GM23338 (cell line): Measurements from ENCODE around the gene NUCKS1. TPM values are rescaled to one million over a fixed set of nuclear protein-coding genes. Genes with fewer than 3 reads are reported as not detected.

Source experiments
- ATAC-seq: fragments of 200-7000 bp; cut with Tn5 transposase; 3 replicates; pipeline ENCODE4 v1.9.1; 2020
- DNase-seq: peaks from one replicate; pipeline ENCODE4 v3.0.0-alpha.2; 2015; ENCODE audit warnings: low spot score
- H2AFZ ChIP-seq: fragments of 200-600 bp; sonication (generic); 2 replicates; pipeline ENCODE4 v1.8.0; 2016; ENCODE audit warnings: antibody characterized with exemption, mild to moderate bottlenecking, moderate library complexity
- H3F3A ChIP-seq: fragments of 200-600 bp; sonication (generic); replicated peaks from 2 replicates; pipeline ENCODE4 v1.8.0; 2017; ENCODE audit warnings: antibody characterized with exemption, mixed run types, low read depth
- H3K27ac ChIP-seq: fragments of 200-600 bp; sonication (generic); 2 replicates; pipeline ENCODE4 v1.6.1; 2016; ENCODE audit warnings: low read depth
- H3K27me3 ChIP-seq: fragments of 200-600 bp; sonication (generic); 2 replicates; pipeline ENCODE4 v1.8.0; 2016; ENCODE audit warnings: mild to moderate bottlenecking, mixed run types, moderate library complexity; ENCODE audit not compliant: insufficient read depth
- H3K36me3 ChIP-seq: fragments of 200-600 bp; sonication (generic); 2 replicates; pipeline ENCODE4 v1.8.0; 2016; ENCODE audit warnings: mild to moderate bottlenecking; ENCODE audit not compliant: insufficient read depth
- H3K4me1 ChIP-seq: fragments of 200-600 bp; sonication (generic); 2 replicates; pipeline ENCODE4 v1.8.0; 2016; ENCODE audit warnings: mild to moderate bottlenecking, moderate library complexity; ENCODE audit not compliant: insufficient read depth
- H3K4me2 ChIP-seq: fragments of 200-600 bp; sonication (generic); 2 replicates; pipeline ENCODE4 v1.7.1; 2017; ENCODE audit warnings: mixed run types
- H3K4me3 ChIP-seq: fragments of 200-600 bp; sonication (generic); 2 replicates; pipeline ENCODE4 v1.6.1; 2016; ENCODE audit warnings: mixed run types
- H3K79me2 ChIP-seq: fragments of 200-600 bp; sonication (generic); replicated peaks from 2 replicates; pipeline ENCODE4 v1.8.0; 2017; ENCODE audit warnings: mild to moderate bottlenecking; ENCODE audit not compliant: insufficient read depth
- H3K9me2 ChIP-seq: fragments of 200-600 bp; sonication (generic); 2 replicates; pipeline ENCODE4 v1.8.0; 2017; ENCODE audit not compliant: insufficient read depth
- H4K20me1 ChIP-seq: fragments of 200-600 bp; sonication (generic); replicated peaks from 2 replicates; pipeline ENCODE4 v1.8.0; 2017; ENCODE audit warnings: mild to moderate bottlenecking; ENCODE audit not compliant: insufficient read depth
- H3K27ac Mint-ChIP-seq: 2 replicates; pipeline ENCODE4 v1.8.0; 2020; ENCODE audit warnings: inconsistent platforms, mild to moderate bottlenecking, moderate library complexity, mixed read lengths
- H3K27me3 Mint-ChIP-seq: 3 replicates; pipeline ENCODE4 v1.8.0; 2022; ENCODE audit warnings: low read depth, mild to moderate bottlenecking, moderate library complexity, mixed read lengths, inconsistent platforms; ENCODE audit not compliant: insufficient read depth, poor library complexity
- H3K36me3 Mint-ChIP-seq: 3 replicates; pipeline ENCODE4 v1.8.0; 2021; ENCODE audit warnings: low read depth, mild to moderate bottlenecking, inconsistent platforms, moderate library complexity, mixed read lengths
- H3K4me1 Mint-ChIP-seq: 3 replicates; pipeline ENCODE4 v1.8.0; 2020; ENCODE audit warnings: mild to moderate bottlenecking, inconsistent platforms, mixed read lengths
- H3K4me3 Mint-ChIP-seq: 3 replicates; pipeline ENCODE4 v1.8.0; 2021; ENCODE audit warnings: moderate library complexity, mild to moderate bottlenecking, inconsistent platforms, mixed read lengths
- H3K9me3 Mint-ChIP-seq: 3 replicates; pipeline ENCODE4 v1.8.0; 2020; ENCODE audit warnings: moderate library complexity, mild to moderate bottlenecking, inconsistent platforms, mixed read lengths
- CREB1 ChIP-seq: fragments of 250-450 bp; sonication (Bioruptor Pico); IDR thresholded peaks from 2 replicates; pipeline ENCODE4 v1.5.0; 2020; ENCODE audit warnings: low read depth, mild to moderate bottlenecking, moderate library complexity
- NANOG ChIP-seq: IDR thresholded peaks from 2 replicates; pipeline ENCODE4 v1.6.1; 2016; ENCODE audit warnings: antibody characterized with exemption, borderline replicate concordance
- REST ChIP-seq: IDR thresholded peaks from one replicate; pipeline ENCODE4 v1.6.1; 2018; ENCODE audit warnings: antibody characterized with exemption; ENCODE audit not compliant: unreplicated experiment
- STAT1 ChIP-seq: IDR thresholded peaks from one replicate; pipeline ENCODE4 v1.6.1; 2016; ENCODE audit warnings: antibody characterized with exemption; ENCODE audit not compliant: unreplicated experiment
- ZNF331 ChIP-seq: fragments of 250-450 bp; sonication (Bioruptor Pico); IDR thresholded peaks from 2 replicates; pipeline ENCODE4 v1.5.0; 2020; ENCODE audit warnings: low read depth, mild to moderate bottlenecking, moderate library complexity
- ZNF462 ChIP-seq: fragments of 250-450 bp; sonication (Bioruptor Pico); IDR thresholded peaks from 2 replicates; pipeline ENCODE4 v1.5.0; 2020; ENCODE audit warnings: mild to moderate bottlenecking, moderate library complexity
- polyA plus RNA-seq: library from polyadenylated mRNA; unstranded; fragments of >200 nt; fragmentation: Nextera tagmentation; extraction: Ambion mirVana; gene quantifications from 2 replicates; pipeline ENCODE4 v1.2.1, GENCODE V29; 2016
- total RNA-seq: library from RNA; depleted of rRNA; stranded (reverse); fragments of >200 nt; shearing (Covaris generic); gene quantifications from 2 replicates; pipeline ENCODE4 v1.2.3, GENCODE V29; 2014

NUCKS1 gene
- total and polyA plus RNA-seq, 2 experiments from 2014 or later = 255 to 307 TPM

- Mint-ChIP-seq H3K27ac (no peak overlapping the region), H3K4me1 (peaks cover 8% of the 10 kb centered on the region), H3K9me3 (peaks cover 13% of the 10 kb centered on the region; the same call in 2 of the 3 replicates), H3K27me3 (peaks cover 26% of the 10 kb centered on the region), H3K36me3 (no peaks in the 10 kb centered on the region), H3K4me3 (peak overlapping the region; percentile 75)
- no peak overlapping the region for H3K27ac ChIP-seq
- H3K9me2 ChIP-seq = no peaks in the 10 kb centered on the region
- no peak overlapping the region for H2AFZ ChIP-seq
- DNase-seq (no peak), ATAC-seq (no peak)
- peaks cover 3% of the 10 kb centered on the region; the same call in 1 of the 2 replicates for H3F3A ChIP-seq
- H3K4me1 ChIP-seq = peaks cover 9% of the 10 kb centered on the region
- H3K79me2 ChIP-seq = no peaks in the 10 kb centered on the region
- H3K4me2 ChIP-seq = no peak overlapping the region
- peaks cover 4% of the 10 kb centered on the region; the same call in 1 of the 2 replicates for H4K20me1 ChIP-seq
- H3K4me3 ChIP-seq = peak overlapping the region; percentile 68; the same call in 1 of the 2 replicates
- H3K27me3 ChIP-seq = peaks cover 41% of the 10 kb centered on the region
- TF ChIP-seq REST (no peak), ZNF462 (CRISPR knock-in tag) (no peak), ZNF331 (CRISPR knock-in tag) (no peak), CREB1 (CRISPR knock-in tag) (no peak), NANOG (no peak), STAT1 (no peak)
- no peaks in the 10 kb centered on the region; the same call in none of the 2 replicates for H3K36me3 ChIP-seq
Measured at GRCh38 chr1:205775717-205776056, 25.7 kb upstream of the NUCKS1 start.
